HEK293T (cell line): ENCODE results near the gene LPIN1.

ENCODE experiments used
- ELF4 ChIP-seq: fragments of 450-650 bp; IDR thresholded peaks from 2 replicates; pipeline ENCODE4 v1.6.1; 2017; ENCODE audit warnings: antibody characterized with exemption
- FOXK2 ChIP-seq: fragments of 450-650 bp; IDR thresholded peaks from 2 replicates; pipeline ENCODE4 v1.6.1; 2016; ENCODE audit warnings: mild to moderate bottlenecking
- L3MBTL2 ChIP-seq: fragments of 450-650 bp; conservative IDR thresholded peaks from 2 replicates; pipeline ENCODE4 v1.6.1; 2016; ENCODE audit warnings: mild to moderate bottlenecking
- NFRKB ChIP-seq: fragments of 450-650 bp; IDR thresholded peaks from 2 replicates; pipeline ENCODE4 v1.6.1; 2016; ENCODE audit warnings: mild to moderate bottlenecking, moderate library complexity
- SP1 ChIP-seq: fragments of 450-650 bp; IDR thresholded peaks from 2 replicates; pipeline ENCODE4 v1.6.1; 2017
- SUZ12 ChIP-seq: fragments of 450-650 bp; IDR thresholded peaks from 2 replicates; pipeline ENCODE4 v1.6.1; 2016; ENCODE audit warnings: mild to moderate bottlenecking

DNA sequence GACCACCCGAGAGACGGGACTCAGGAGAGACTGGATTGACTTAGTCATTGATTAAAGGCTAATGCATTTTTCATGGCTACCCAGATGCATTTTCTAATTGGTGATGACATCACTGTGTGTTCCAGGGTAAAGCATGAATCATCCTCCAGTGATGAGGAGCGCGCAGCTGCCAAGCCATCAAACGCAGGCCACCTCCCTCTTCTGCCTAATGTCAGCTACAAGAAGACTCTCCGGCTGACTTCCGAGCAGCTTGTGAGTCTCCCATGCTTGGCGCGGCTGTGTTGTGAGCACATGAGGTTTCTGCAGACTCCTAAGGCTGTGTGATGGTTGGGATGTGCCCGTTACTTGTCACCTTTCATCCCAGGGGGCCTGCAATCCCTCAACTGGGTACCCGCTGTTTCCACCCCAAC is 56.4 kb downstream of the LPIN1 start:
- no peak for TF ChIP-seq FOXK2
- TF ChIP-seq L3MBTL2: no peak
- TF ChIP-seq NFRKB: no peak
- TF ChIP-seq SUZ12: no peak
- TF ChIP-seq ELF4: no peak
- TF ChIP-seq SP1: no peak
